Measurements from ENCODE around the gene PRDM2.

The PRDM2 gene

DNA sequence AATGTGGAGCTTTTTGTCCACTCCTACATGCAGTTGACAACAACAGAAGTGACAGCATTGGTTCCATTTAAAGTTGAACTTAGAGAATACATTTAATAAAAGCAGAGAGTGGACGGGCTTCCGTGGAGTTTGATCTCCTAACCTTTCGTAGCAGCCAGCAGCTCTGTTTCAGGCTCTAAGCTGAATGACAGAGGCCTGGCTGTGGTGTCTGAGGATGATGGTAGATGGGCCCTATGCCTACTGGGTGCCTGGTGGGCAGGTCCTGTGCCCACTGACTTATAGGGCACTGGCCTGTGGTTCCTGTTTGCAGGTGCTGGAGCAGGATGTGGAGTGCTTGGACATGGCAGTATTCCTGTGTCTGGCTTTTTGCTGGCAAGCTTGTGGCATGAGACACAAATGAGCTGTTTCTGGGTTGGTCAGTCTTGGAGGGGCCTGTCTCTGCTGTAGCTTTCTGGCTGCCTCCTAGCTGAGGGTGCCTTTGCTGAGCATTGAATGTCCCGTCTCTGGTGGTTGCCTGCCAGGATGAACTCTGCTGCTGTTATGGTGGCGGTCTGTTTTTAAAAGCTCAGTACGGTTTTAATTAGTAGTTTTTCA lies 54.6 kb downstream of the PRDM2 start:
- Histone ChIP-seq H3F3A (ENCODE audit: insufficient read depth, low read length) (peaks cover 11% of the 10 kb centered on the region; the same call in 1 of the 2 replicates), H3K36me3 (replicated peaks; ENCODE audit: insufficient read depth, low read length) (peaks cover 4% of the 10 kb centered on the region; the same call in 1 of the 2 replicates), H3K9me2 (replicated peaks; ENCODE audit: insufficient read depth, low read length) (no peaks in the 10 kb centered on the region), H4K20me1 (ENCODE audit: insufficient read depth, low read length) (peaks cover 80% of the 10 kb centered on the region), H3K27me3 (replicated peaks; ENCODE audit: insufficient read depth, low read length) (no peaks in the 10 kb centered on the region), H3K4me1 (ENCODE audit: low read length) (peaks cover 52% of the 10 kb centered on the region), H2AFZ (ENCODE audit: low read length) (no peak overlapping the region), H3K27ac (ENCODE audit: low read length) (no peak overlapping the region), H3K9me3 (replicated peaks; ENCODE audit: insufficient read depth, low read length) (no peaks in the 10 kb centered on the region), H3K79me2 (ENCODE audit: low read length) (peaks cover 100% of the 10 kb centered on the region), H3K4me3 (ENCODE audit: low read length) (no peak overlapping the region), H3K4me2 (ENCODE audit: low read depth, low read length) (peak overlapping the region; percentile 37; the same call in 1 of the 2 replicates), H3K9ac (ENCODE audit: low read length) (no peak overlapping the region)
- TF ChIP-seq EZH2phosphoT487 (IDR thresholded peaks at IDR 0.05; ENCODE audit: low read length): no peak
- no peak for TF ChIP-seq EZH2 (optimal IDR thresholded peaks at IDR 0.05; ENCODE audit: low read depth, low read length)
- no peak for TF ChIP-seq CTCF (IDR thresholded peaks at IDR 0.05; ENCODE audit: low read length)
- DNase-seq: no peak

DNA sequence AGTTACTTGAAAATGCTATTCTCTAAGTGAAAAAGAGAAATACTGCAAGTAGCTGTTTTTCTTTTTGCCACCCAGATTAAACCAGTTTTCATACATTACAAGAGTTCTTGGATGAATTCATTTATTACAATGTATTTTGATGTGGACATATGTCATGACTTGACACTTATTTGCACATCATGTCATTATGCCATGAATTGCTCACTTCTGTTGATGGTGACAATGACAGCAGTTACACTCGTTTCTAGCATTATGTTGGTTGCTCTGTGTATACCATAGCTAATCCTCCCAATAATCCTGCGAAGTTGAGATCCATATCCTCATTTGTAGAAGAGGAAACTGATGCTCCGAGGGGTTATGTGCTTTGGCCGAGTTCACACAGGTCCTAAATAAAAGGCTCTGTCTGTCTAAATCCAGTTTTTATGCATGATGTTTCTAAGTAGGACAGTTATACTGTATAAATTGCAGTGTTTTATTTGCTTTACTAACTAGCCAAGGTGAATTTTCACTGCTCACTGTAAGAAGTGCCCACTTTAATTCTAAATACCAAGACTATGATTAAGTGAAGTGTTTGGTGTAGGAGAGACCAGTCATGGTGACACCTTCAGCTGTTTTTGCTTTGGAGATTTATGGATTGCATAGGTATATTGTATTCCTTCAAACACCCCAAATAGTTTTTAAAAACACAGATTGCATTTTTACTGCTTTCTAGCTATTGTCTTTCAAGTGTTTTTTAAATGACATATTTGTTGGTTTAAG lies 56.7 kb downstream of the PRDM2 start:
- no peak overlapping the region for H3K4me3 ChIP-seq (ENCODE audit: low read length)
- TF ChIP-seq EZH2 (optimal IDR thresholded peaks at IDR 0.05; ENCODE audit: low read depth, low read length): no peak
- no peak overlapping the region for H3K9ac ChIP-seq (ENCODE audit: low read length)
- H3K27me3 ChIP-seq (replicated peaks; ENCODE audit: insufficient read depth, low read length): no peaks in the 10 kb centered on the region
- peaks cover 5% of the 10 kb centered on the region; the same call in 1 of the 2 replicates for H3F3A ChIP-seq (ENCODE audit: insufficient read depth, low read length)
- H3K36me3 ChIP-seq (replicated peaks; ENCODE audit: insufficient read depth, low read length): peaks cover 4% of the 10 kb centered on the region; the same call in 1 of the 2 replicates
- H3K27ac ChIP-seq (ENCODE audit: low read length): no peak overlapping the region
- DNase-seq: no peak
- peak overlapping the region; percentile 25 for H3K4me2 ChIP-seq (ENCODE audit: low read depth, low read length)
- peaks cover 46% of the 10 kb centered on the region for H3K4me1 ChIP-seq (ENCODE audit: low read length)
- H3K9me2 ChIP-seq (replicated peaks; ENCODE audit: insufficient read depth, low read length): no peaks in the 10 kb centered on the region
- no peak overlapping the region for H2AFZ ChIP-seq (ENCODE audit: low read length)
- no peaks in the 10 kb centered on the region for H3K9me3 ChIP-seq (replicated peaks; ENCODE audit: insufficient read depth, low read length)
- peaks cover 100% of the 10 kb centered on the region for H3K79me2 ChIP-seq (ENCODE audit: low read length)
- peaks cover 86% of the 10 kb centered on the region for H4K20me1 ChIP-seq (ENCODE audit: insufficient read depth, low read length)

DNA sequence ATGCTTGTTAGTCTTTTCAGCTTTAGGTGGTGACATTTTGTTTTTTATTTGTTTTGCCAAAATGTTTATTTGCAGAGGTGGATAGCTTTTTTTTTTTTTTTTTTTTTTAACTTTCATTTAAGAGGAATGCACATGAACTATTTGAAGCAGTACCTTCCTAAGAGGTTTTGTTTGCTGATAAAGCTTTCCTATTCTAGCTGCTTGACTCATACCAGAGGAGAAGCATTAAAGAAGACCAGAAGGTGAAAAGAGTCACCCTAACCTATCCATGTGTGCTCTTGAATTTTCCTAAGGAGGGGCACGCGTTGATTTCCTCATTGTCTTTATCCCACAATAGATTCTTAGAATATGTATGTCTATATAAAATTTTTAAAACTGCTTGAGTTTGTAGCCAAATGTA lies 57.7 kb downstream of the PRDM2 start:
- Histone ChIP-seq H3F3A (ENCODE audit: insufficient read depth, low read length) (peaks cover 5% of the 10 kb centered on the region; the same call in 1 of the 2 replicates), H3K79me2 (ENCODE audit: low read length) (peaks cover 100% of the 10 kb centered on the region), H3K4me1 (ENCODE audit: low read length) (peaks cover 37% of the 10 kb centered on the region), H3K4me2 (ENCODE audit: low read depth, low read length) (peak overlapping the region; percentile 25), H4K20me1 (ENCODE audit: insufficient read depth, low read length) (peaks cover 87% of the 10 kb centered on the region), H3K9ac (ENCODE audit: low read length) (no peak overlapping the region), H3K4me3 (ENCODE audit: low read length) (no peak overlapping the region), H3K27ac (ENCODE audit: low read length) (no peak overlapping the region), H3K27me3 (replicated peaks; ENCODE audit: insufficient read depth, low read length) (no peaks in the 10 kb centered on the region), H2AFZ (ENCODE audit: low read length) (no peak overlapping the region), H3K36me3 (replicated peaks; ENCODE audit: insufficient read depth, low read length) (no peaks in the 10 kb centered on the region; the same call in 1 of the 2 replicates), H3K9me2 (replicated peaks; ENCODE audit: insufficient read depth, low read length) (no peaks in the 10 kb centered on the region), H3K9me3 (replicated peaks; ENCODE audit: insufficient read depth, low read length) (no peaks in the 10 kb centered on the region)
- no peak for TF ChIP-seq CTCF (IDR thresholded peaks at IDR 0.05; ENCODE audit: low read length)
- no peak for TF ChIP-seq EZH2 (optimal IDR thresholded peaks at IDR 0.05; ENCODE audit: low read depth, low read length)
- TF ChIP-seq EZH2phosphoT487 (IDR thresholded peaks at IDR 0.05; ENCODE audit: low read length): no peak
- no peak for DNase-seq
